DOHH2 (cell line): ENCODE results near the gene OR6Y1.

Source experiments
- EZH2phosphoT487 ChIP-seq: fragments of 200-600 bp; sonication (generic); IDR thresholded peaks from 2 replicates; pipeline ENCODE4 v1.6.1; 2017; ENCODE audit warnings: borderline replicate concordance, mild to moderate bottlenecking, antibody characterized with exemption, low read length, moderate library complexity, mixed read lengths
- TF ChIP-seq, protein P1 (sequence below): fragments of 200-600 bp; sonication (generic); IDR thresholded peaks from one replicate; pipeline ENCODE4 v1.5.1; 2014; ENCODE audit warnings: antibody characterized with exemption, mild to moderate bottlenecking, low read depth, low read length; ENCODE audit not compliant: poor library complexity, severe bottlenecking

GRCh38 chr1:158547533-158547932 lies 6.7 kb downstream of the OR6Y1 start:
- TF ChIP-seq, protein P1, sequence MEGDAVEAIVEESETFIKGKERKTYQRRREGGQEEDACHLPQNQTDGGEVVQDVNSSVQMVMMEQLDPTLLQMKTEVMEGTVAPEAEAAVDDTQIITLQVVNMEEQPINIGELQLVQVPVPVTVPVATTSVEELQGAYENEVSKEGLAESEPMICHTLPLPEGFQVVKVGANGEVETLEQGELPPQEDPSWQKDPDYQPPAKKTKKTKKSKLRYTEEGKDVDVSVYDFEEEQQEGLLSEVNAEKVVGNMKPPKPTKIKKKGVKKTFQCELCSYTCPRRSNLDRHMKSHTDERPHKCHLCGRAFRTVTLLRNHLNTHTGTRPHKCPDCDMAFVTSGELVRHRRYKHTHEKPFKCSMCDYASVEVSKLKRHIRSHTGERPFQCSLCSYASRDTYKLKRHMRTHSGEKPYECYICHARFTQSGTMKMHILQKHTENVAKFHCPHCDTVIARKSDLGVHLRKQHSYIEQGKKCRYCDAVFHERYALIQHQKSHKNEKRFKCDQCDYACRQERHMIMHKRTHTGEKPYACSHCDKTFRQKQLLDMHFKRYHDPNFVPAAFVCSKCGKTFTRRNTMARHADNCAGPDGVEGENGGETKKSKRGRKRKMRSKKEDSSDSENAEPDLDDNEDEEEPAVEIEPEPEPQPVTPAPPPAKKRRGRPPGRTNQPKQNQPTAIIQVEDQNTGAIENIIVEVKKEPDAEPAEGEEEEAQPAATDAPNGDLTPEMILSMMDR, result no peak
- TF ChIP-seq EZH2phosphoT487, result no peak
